HG02884 (cell line): ENCODE results near the gene FMN1.
A peak's percentile ranks its signal among the peaks of the same experiment; 100 is the strongest.

Experiments used
- ATAC-seq: cut with Tn5 transposase; IDR thresholded peaks from one replicate; pipeline ENCODE4 v1.9.1; 2021; ENCODE audit warnings: mild to moderate bottlenecking, moderate library complexity; ENCODE audit not compliant: unreplicated experiment

Gene FMN1, protein sequence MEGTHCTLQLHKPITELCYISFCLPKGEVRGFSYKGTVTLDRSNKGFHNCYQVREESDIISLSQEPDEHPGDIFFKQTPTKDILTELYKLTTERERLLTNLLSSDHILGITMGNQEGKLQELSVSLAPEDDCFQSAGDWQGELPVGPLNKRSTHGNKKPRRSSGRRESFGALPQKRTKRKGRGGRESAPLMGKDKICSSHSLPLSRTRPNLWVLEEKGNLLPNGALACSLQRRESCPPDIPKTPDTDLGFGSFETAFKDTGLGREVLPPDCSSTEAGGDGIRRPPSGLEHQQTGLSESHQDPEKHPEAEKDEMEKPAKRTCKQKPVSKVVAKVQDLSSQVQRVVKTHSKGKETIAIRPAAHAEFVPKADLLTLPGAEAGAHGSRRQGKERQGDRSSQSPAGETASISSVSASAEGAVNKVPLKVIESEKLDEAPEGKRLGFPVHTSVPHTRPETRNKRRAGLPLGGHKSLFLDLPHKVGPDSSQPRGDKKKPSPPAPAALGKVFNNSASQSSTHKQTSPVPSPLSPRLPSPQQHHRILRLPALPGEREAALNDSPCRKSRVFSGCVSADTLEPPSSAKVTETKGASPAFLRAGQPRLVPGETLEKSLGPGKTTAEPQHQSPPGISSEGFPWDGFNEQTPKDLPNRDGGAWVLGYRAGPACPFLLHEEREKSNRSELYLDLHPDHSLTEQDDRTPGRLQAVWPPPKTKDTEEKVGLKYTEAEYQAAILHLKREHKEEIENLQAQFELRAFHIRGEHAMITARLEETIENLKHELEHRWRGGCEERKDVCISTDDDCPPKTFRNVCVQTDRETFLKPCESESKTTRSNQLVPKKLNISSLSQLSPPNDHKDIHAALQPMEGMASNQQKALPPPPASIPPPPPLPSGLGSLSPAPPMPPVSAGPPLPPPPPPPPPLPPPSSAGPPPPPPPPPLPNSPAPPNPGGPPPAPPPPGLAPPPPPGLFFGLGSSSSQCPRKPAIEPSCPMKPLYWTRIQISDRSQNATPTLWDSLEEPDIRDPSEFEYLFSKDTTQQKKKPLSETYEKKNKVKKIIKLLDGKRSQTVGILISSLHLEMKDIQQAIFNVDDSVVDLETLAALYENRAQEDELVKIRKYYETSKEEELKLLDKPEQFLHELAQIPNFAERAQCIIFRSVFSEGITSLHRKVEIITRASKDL (N-terminal part only)

GRCh38 chr15:33194704-33195670, at the start of gene FMN1:
Gene FMN1, minus strand, starts transcription at chr15:33194714. Its CDS starts 39,800 bp downstream, at chr15:33154914.
- ATAC-seq, result peak; percentile 98

DNA sequence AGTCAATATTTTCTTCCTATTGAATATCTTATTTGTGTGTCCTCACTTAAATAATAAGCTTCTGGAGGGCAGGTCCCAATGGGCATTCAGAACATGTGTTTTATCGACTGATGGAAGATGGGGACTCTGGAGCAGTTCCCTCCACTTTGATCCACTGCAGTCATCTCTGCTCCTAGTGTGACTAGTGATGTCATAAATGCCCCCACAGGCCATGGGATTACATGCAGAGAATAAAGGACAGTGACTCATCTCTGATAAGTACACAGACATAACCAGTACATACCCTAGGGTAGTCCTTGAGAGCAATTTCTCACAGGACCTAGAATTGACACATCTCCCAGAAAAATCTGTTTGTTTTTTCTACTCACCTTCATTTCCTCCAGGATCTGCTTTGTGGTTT, 49.4 kb upstream of the FMN1 start:
- no peak for ATAC-seq

DNA sequence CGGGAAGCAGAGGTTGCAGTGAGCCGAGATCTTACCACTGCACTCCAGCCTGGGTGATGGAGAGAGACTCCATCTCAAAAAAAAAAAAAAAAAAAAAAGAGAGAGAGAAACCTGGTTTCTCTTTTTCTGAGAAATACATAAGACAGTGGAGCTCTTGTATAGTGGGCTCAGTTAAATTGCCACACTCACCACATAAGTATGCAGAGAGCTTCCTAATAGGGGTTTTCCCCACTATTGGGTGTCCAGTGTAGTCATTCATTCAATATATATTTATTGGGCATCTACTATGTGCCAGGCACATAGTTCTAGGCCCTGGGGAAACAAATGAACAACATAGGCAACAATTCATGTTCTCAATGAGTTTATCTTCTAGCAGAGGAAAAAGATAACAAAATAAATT, 48.9 kb upstream of the FMN1 start:
- ATAC-seq, result no peak

- ATAC-seq, result no peak
These were observed 48.2 kb upstream of the FMN1 start for GRCh38 chr15:33242669-33243191.

DNA sequence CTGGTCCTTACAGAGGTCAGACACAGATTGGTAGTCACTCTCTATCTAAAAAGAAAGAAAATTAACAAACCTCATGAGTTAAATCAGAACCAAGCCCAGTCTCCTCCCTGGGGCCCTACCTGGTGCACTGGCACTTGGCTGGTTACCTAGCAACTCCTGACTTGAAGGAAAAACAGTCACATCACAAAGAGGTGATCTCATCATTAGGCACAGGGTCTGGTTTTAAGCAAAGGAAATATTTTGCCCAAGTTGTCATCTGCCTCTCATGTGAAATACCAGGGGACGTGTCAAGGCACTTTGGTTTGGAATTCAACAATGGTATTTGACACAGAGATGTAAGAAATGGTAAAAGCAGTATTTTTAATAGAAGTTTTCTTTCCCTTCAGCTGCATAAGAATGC, 47.7 kb upstream of the FMN1 start:
- ATAC-seq, result no peak

- no peak for ATAC-seq
These were observed 42.5 kb upstream of the FMN1 start for GRCh38 chr15:33236841-33237509.

GRCh38 chr15:33234020-33234461, 39.5 kb upstream of the FMN1 start:
- ATAC-seq, result no peak

DNA sequence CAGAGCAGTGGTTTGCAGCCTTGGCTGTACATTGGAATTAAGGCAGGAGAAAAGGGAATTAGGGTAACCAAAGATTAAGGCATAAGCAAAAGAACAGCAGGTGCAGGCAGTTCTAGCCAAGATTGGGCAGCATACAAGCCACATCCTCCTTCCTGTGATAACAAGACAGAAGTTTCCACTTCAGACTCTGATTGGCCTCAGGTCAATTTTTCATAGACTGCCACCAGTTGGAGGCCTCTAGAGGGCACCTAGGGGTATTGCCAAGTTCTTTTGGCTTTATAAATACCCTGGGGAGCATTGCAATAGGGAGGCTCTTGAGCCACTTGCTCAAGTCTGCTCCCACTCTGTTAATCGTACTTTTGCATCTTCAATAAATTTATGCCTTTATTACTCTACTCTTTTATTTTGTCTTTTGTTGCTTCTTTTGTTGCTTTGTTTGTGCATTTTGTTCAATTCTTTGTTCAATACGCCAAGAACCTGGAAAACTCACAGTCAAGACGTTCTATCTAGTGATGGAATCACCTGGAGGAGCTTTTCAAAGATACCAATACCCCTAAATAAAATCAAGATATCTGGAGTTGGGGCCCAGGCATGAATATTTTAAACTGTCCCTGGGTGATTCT, 32.2 kb upstream of the FMN1 start:
- ATAC-seq, result no peak

- ATAC-seq, result no peak
These were observed 23.6 kb upstream of the FMN1 start for GRCh38 chr15:33218071-33218491.

GRCh38 chr15:33215941-33216872, 21.7 kb upstream of the FMN1 start:
- no peak for ATAC-seq

DNA sequence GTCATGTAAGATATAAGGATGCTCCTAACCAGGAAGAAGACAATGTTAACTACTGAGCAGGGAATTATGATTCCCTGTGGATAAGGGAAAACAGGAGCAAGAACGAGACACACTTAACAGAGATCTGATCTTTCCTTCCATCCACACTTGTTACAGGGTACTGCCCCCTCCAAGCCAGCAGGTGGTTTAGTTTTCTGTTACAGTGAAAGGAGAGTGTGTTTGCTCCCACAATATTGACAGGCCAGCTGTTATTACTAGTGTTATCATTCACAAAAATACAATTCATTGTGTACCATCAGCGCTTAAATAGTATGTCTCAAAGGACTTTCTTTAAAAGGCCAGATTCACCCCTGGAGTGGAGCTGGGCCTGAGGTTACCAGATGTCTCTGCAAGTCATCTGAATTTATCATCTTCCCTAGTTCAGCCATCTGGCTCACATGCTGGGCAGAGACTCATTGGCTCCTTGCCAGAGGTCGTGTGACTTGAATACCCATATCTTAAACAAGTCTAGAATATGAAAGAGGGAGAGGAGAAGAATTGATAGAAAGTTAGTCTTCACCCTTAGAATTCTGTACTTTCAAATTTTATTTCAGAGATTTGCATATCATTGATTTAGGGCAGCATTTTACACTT, 16.8 kb upstream of the FMN1 start:
- no peak for ATAC-seq

- ATAC-seq, result no peak
These were observed 15.3 kb upstream of the FMN1 start for GRCh38 chr15:33209575-33210481.

DNA sequence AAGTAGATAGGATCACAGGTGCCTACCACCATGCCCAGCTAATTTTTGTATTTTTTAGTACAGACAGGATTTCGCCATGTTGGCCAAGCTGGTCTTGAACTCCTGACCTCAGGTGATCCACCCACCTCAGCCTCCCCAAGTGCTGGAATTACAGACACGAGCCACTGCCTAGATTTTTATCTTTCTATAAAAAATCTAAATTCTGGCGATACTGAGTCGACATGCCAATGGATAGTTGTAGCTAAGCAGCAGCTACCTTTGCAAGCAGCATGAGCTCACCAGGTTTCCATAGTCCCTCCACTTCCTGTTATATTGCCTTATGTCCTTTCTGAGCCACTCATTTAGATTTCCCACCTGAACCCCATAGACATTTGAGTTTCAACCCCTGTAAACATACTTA, 13.1 kb upstream of the FMN1 start:
- no peak for ATAC-seq

GRCh38 chr15:33206366-33206765, 11.9 kb upstream of the FMN1 start:
- no peak for ATAC-seq

DNA sequence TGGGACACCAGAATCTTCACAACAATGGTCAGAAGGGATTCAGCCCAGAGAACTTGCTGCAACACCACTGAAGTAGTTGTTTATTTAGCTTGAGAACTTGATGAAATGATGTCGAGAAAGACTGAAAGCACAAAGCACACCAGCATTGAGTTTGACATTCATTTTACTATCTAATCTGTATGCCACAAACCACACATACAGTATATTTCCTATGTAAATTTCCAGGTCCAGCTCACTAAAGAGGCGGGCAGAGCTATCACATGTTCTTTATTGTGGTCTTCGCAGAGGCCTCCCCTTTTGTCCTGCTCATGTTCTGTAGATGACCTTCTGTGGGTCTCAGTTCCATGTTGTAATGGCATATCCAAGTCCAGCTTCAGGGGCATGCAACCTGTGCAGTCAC, 10.4 kb upstream of the FMN1 start:
- ATAC-seq, result no peak

- no peak for ATAC-seq
These were observed 9.6 kb upstream of the FMN1 start for GRCh38 chr15:33204087-33204486.
